Stimulated activated CD8-positive, alpha-beta memory T cell treated with anti-CD3 and anti-CD28 coated beads, Interleukin-15, amount 100 ng/mL, for 24 hours (primary cell): ENCODE measurements around the gene PRKG1.

Experiments
- DNase-seq: peaks from one replicate; pipeline ENCODE4 v3.0.0-alpha.2; 2020; ENCODE audit warnings: low read depth

The PRKG1 gene

DNA sequence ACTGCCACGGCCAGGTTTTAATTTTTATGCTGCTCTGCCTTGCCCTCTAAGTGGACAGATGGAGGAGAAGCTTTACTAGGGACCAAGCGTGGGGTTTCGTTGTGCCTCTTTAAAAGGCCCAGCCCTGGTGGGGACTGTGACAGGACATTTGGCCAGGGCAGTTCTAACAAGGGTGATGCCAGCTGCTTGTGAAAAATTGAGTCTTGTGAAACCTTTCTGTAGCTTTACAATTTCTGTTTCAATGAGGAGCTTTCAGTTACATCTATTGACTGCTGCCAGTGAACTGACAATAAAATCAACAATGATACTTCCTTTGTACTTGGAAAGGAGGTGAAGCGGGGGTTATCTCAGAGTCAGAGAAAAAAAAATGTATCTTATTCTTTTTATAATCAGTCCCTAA, 858.2 kb downstream of the PRKG1 start:
- DNase-seq, result no peak

GRCh38 chr10:51934373-51934772, 860.1 kb downstream of the PRKG1 start:
- DNase-seq, result no peak

- DNase-seq, result no peak
Measured at GRCh38 chr10:51935341-51935740, 861.1 kb downstream of the PRKG1 start.

DNA sequence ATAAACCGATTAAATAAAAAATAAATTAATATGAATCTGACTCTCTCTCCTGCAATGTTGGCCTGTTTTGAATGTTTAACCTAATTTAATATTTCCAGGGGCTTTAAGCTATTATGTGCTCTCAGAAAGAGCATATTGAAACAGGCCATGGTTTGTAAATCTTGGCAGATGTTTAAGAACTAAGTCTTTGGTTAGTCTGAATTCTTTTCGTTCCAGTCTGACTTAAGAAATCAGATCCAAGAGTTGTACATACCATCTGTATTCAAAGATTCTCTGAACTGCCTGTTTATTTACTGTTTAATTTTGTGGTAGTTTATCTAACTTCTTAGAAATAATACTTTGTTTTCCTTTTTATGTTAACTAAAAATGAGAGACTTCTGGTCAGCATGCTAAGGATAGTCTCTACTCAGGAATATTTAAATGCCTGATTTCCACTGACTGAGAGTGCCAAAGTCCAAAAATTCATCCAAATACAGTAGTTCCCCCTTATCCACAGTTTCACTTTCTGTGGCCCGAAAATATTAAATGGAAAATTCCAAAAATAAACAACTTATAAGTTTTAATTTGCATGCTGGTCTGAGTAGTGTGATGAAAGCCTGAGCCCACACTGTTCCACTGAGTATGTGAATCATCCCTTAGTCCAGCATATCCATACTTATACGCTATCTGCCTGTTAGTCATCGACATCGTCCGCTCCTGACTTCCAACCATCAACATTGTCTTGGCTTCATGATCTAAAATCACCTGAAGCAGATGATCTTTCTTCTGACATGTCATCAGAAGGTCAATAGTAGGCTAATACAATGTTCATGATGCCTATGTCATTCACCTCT, 863.2 kb downstream of the PRKG1 start:
- DNase-seq, result no peak

DNA sequence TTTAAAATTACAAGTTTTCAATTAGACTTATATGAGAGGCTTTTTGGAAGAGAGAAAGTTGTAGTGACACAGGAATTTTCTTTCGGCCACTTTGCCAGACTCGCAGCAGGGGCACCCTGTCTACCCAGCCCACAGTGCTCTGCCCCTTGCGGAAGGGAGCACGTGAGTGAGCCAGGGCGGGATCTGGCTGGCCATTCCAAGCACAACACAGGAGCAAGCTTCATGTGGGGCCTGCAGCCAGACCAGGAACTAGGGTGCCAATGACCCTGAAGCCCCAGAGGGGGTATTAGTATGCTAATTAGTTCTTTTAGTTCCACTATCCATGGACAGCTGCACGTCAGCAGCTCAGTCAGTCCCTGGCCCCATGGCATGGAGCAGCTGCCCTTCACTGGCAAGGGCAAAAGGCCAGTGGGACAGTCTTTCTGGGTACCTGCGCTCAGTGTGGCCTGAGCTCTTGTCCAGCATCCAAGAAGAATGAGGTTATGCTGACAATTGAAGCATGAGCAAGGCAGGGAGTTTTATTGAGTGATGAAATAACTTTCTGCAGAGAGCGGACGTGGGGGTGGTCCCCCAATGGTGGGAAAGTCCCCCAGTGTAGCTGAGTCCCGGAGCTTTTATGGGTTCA, 876.2 kb downstream of the PRKG1 start:
- no peak for DNase-seq

GRCh38 chr10:51950996-51951555, 876.8 kb downstream of the PRKG1 start:
- DNase-seq, result no peak

GRCh38 chr10:51951601-51952000, 877.3 kb downstream of the PRKG1 start:
- DNase-seq, result no peak

- DNase-seq, result no peak
Measured at GRCh38 chr10:51952056-51952455, 877.8 kb downstream of the PRKG1 start.

GRCh38 chr10:51955696-51956095, 881.4 kb downstream of the PRKG1 start:
- DNase-seq, result no peak

- DNase-seq, result no peak
Measured at GRCh38 chr10:51956822-51957221, 882.5 kb downstream of the PRKG1 start.

DNA sequence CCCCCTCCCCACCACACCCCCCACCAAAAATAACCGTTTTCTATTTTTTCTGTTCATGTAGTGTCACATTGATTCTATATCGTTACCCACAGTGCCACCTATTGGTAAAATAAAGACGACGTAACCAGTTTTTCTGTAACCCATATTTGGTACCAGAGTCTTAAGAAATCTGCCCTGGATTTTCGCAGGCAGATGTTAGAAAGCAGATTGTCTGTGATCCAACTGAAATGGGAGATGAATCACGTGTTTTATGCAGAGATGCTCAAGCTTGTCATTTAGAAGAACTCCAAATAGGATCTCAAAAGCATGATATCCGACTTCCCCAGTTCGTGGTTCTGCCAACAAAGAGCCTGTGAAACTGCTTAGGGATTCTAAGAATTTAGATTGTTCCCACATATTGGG, 886.2 kb downstream of the PRKG1 start:
- DNase-seq, result no peak

DNA sequence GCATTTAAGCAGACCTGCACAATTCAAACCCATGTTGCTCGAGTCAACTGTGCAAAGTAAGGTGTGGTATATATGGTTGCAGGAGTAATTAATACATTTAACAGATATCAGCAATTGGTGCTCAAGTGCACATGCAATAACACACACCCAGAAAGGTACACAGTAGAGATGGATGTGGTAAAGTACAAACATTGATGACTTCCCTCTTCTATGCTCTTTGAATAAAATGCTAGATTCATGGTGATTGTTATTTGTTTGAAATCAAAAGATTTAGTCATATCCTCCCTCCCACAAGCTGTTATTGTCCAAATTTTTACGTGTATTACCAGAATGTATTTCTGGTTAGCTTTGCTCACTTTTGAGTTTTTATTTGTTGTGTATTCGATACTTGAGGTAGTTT, 887.1 kb downstream of the PRKG1 start:
- no peak for DNase-seq

DNA sequence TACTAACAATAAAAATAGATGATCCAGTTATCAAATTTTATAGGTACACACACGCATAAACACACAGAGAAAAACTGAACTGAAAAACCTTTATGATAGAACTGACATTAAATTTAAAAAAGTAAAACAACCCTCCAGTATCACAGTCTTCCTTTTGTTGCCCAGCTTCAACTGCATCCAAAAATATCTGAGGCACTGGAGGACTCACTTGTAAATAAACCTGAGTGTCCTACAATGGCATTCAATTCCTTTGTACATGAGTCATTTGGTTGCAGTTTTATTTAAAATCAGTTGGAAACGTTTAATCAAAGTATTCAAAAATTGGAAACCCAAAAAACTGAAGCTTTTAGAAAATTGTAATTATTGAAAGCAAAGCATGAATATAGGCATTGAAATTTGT, 890.3 kb downstream of the PRKG1 start:
- no peak for DNase-seq

DNA sequence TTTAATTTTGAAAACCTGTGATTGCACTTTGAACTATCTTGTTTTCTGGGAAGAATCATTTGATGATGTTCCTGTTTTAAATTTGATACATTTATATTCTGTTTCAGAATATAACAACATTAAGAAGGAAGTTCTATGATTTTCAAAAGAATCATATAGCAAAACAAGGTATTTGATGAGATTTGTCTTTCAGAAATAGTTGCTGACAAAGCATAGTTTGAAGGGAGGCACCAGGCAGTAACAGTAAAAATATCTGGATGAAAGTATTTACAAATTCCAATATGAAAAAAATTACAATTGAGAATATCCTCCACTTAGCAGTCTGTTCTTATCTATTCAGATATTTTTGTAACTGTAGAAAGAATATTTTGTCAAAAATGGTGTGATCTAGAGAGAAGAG, 891.2 kb downstream of the PRKG1 start:
- no peak for DNase-seq

- no peak for DNase-seq
Measured at GRCh38 chr10:51972733-51973346, 898.6 kb downstream of the PRKG1 start.

- no peak for DNase-seq
Measured at GRCh38 chr10:51980752-51981151, 906.5 kb downstream of the PRKG1 start.

- DNase-seq, result no peak
Measured at GRCh38 chr10:51981731-51982130, 907.4 kb downstream of the PRKG1 start.

DNA sequence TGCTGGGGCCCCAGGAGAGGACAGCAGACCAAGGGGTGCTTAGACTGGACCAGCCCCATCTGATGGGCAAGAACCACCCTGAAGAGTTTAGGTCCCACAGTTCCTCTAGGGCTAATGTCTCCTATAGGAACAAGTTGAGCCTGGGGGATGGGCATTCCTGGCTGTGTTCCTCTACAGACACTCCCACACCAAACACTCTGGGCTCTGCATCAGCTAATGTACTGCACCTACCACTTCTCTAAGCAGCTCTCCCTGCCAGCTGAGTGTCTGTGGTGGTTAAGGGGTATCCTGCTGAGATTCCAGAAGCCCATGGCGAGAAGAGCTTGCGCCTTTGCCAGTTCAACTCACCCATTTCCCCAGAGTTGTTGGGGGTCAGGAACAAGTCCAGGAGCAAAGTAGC, 909.2 kb downstream of the PRKG1 start:
- no peak for DNase-seq

GRCh38 chr10:51985336-51985735, 911.0 kb downstream of the PRKG1 start:
- DNase-seq, result no peak

- DNase-seq, result no peak
Measured at GRCh38 chr10:51986516-51986915, 912.2 kb downstream of the PRKG1 start.

- DNase-seq, result no peak
Measured at GRCh38 chr10:51993475-51993874, 919.2 kb downstream of the PRKG1 start.

DNA sequence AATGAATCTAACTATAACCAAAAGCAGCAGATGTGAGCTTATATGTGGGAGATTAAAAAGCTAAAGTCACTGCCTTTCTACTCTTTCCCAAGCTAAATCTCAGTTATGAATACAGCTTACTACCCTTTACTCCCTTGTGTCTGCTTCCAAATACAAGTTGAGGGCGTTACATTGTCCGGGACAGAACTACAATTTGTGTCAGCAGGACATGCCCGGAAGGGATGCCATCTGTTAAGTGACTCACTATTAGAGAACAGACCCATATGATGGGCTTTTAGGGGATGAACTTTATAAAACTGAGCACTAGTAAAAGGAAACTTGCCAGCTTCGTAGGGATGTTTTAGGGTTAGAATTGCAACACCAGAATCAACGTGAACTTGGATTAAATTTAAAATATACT, 924.8 kb downstream of the PRKG1 start:
- DNase-seq, result no peak

GRCh38 chr10:52004342-52004949, 930.2 kb downstream of the PRKG1 start:
- DNase-seq, result no peak
